ENCODE measurements around the gene EPO. TPM values are rescaled to one million over a fixed set of nuclear protein-coding genes. Genes with fewer than 3 reads are reported as not detected.
"Not testable (repeated sequence)": the region's sequence is repeated elsewhere in the genome, so short reads cannot be mapped to it uniquely, and the experiment has no call there.

The EPO gene
- total RNA-seq, 4 donors from 2014 or later = not detected

DNA sequence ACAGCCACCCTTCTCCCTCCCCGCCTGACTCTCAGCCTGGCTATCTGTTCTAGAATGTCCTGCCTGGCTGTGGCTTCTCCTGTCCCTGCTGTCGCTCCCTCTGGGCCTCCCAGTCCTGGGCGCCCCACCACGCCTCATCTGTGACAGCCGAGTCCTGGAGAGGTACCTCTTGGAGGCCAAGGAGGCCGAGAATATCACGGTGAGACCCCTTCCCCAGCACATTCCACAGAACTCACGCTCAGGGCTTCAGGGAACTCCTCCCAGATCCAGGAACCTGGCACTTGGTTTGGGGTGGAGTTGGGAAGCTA lies 1.2 kb downstream of the EPO start:
- intact Hi-C loops (cut with DNase I) = no loop called here
- H3K27me3 ChIP-seq = peaks cover 7 to 61% (median 12%) of the 10 kb centered on the region in 4 donors
- TF ChIP-seq POLR2A (IDR thresholded peaks at IDR 0.05) = no peak
- TF ChIP-seq, protein P1, sequence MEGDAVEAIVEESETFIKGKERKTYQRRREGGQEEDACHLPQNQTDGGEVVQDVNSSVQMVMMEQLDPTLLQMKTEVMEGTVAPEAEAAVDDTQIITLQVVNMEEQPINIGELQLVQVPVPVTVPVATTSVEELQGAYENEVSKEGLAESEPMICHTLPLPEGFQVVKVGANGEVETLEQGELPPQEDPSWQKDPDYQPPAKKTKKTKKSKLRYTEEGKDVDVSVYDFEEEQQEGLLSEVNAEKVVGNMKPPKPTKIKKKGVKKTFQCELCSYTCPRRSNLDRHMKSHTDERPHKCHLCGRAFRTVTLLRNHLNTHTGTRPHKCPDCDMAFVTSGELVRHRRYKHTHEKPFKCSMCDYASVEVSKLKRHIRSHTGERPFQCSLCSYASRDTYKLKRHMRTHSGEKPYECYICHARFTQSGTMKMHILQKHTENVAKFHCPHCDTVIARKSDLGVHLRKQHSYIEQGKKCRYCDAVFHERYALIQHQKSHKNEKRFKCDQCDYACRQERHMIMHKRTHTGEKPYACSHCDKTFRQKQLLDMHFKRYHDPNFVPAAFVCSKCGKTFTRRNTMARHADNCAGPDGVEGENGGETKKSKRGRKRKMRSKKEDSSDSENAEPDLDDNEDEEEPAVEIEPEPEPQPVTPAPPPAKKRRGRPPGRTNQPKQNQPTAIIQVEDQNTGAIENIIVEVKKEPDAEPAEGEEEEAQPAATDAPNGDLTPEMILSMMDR (IDR thresholded peaks at IDR 0.05) = no peak
- H3K9me3 ChIP-seq = no peaks in the 10 kb centered on the region
- no peaks in the 10 kb centered on the region for H3K36me3 ChIP-seq
- no peak overlapping the region for H3K27ac ChIP-seq
- DNase-seq = no peak
- 60 to 88% methylated on average over 1 to 6 of the region's 8 CpGs for WGBS, 2 donors
- peaks cover 11 to 42% (median 19%) of the 10 kb centered on the region in 3 donors for H3K4me1 ChIP-seq
- H3K4me3 ChIP-seq = no peak overlapping the region

DNA sequence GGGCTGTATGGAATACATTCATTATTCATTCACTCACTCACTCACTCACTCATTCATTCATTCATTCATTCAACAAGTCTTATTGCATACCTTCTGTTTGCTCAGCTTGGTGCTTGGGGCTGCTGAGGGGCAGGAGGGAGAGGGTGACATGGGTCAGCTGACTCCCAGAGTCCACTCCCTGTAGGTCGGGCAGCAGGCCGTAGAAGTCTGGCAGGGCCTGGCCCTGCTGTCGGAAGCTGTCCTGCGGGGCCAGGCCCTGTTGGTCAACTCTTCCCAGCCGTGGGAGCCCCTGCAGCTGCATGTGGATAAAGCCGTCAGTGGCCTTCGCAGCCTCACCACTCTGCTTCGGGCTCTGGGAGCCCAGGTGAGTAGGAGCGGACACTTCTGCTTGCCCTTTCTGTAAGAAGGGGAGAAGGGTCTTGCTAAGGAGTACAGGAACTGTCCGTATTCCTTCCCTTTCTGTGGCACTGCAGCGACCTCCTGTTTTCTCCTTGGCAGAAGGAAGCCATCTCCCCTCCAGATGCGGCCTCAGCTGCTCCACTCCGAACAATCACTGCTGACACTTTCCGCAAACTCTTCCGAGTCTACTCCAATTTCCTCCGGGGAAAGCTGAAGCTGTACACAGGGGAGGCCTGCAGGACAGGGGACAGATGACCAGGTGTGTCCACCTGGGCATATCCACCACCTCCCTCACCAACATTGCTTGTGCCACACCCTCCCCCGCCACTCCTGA lies 2.4 kb downstream of the EPO start:
- DNase-seq = no peak
- intact Hi-C loops (cut with DNase I) = no loop called here
- no peak for TF ChIP-seq POLR2A (IDR thresholded peaks at IDR 0.05)
- TF ChIP-seq, protein P1 (IDR thresholded peaks at IDR 0.05) = no peak
- no peaks in the 10 kb centered on the region for H3K36me3 ChIP-seq
- no peak overlapping the region for H3K27ac ChIP-seq
- H3K9me3 ChIP-seq = no peaks in the 10 kb centered on the region
- H3K27me3 ChIP-seq = peaks cover 7 to 61% (median 12%) of the 10 kb centered on the region in 4 donors
- WGBS, 2 donors = 73 to 88% methylated on average over 6 of the region's 17 CpGs
- peaks cover 11 to 42% (median 20%) of the 10 kb centered on the region in 3 donors for H3K4me1 ChIP-seq
- H3K4me3 ChIP-seq = no peak overlapping the region

DNA sequence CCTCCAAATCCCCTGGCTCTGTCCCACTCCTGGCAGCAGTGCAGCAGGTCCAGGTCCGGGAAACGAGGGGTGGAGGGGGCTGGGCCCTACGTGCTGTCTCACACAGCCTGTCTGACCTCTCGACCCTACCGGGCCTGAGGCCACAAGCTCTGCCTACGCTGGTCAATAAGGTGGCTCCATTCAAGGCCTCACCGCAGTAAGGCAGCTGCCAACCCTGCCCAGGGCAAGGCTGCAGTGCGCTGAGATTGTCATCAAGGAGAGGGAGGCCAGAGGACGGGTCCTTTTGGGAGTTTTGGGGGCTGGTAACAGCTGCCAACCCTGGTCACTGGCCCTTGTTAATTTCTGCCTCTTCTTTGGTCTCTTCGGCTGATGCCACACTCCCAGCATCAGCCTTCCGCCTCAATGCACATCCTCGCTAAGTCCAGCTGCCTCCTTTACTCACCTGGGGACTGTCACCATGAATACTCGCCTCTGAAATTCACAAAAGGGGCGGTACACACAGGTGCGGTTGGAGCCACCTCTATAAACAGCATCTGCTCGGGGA lies 3.5 kb downstream of the EPO start:
- Histone ChIP-seq H3K27me3 (peaks cover 7 to 60% (median 12%) of the 10 kb centered on the region in 4 donors), H3K27ac (no peak overlapping the region), H3K36me3 (no peaks in the 10 kb centered on the region), H3K4me3 (no peak overlapping the region), H3K9me3 (no peaks in the 10 kb centered on the region), H3K4me1 (peaks cover 11 to 40% (median 20%) of the 10 kb centered on the region in 3 donors)
- DNase-seq = no peak
- WGBS, 2 donors = 72 to 73% methylated on average over 12 to 16 of the region's 16 CpGs
- no peak for TF ChIP-seq POLR2A (IDR thresholded peaks at IDR 0.05)
- TF ChIP-seq, protein P1 (IDR thresholded peaks at IDR 0.05) = no peak
- intact Hi-C loops (cut with DNase I) = no loop called here

DNA sequence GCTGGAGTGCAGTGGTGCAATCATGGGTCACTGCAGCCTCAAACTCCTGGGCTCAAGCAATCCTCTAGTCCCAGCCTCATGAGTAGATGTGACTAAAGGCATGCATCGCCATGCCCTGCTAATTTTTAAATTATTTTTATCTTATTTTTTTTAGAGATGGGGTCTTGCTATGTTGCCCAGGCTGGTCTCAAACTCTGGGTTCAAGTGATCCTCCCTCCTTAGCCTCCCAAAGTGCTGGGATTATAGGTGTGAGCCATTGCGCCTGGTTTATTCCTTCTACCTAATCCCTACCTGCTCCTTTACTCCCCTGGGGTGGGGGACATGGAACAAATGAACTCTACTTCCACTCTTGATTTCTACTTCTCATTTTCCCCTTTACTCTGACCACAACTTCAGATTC lies 4.1 kb downstream of the EPO start:
- intact Hi-C loops (cut with DNase I); H3K36me3 ChIP-seq; H3K9me3 ChIP-seq; DNase-seq; H3K4me3 ChIP-seq; H3K27ac ChIP-seq: not testable (repeated sequence)
- 91 to 94% methylated on average over 2 of the region's 2 CpGs for WGBS, 2 donors
- H3K27me3 ChIP-seq = peaks cover 7 to 54% (median 12%) of the 10 kb centered on the region in 4 donors
- H3K4me1 ChIP-seq = peaks cover 11 to 35% (median 20%) of the 10 kb centered on the region in 3 donors

DNA sequence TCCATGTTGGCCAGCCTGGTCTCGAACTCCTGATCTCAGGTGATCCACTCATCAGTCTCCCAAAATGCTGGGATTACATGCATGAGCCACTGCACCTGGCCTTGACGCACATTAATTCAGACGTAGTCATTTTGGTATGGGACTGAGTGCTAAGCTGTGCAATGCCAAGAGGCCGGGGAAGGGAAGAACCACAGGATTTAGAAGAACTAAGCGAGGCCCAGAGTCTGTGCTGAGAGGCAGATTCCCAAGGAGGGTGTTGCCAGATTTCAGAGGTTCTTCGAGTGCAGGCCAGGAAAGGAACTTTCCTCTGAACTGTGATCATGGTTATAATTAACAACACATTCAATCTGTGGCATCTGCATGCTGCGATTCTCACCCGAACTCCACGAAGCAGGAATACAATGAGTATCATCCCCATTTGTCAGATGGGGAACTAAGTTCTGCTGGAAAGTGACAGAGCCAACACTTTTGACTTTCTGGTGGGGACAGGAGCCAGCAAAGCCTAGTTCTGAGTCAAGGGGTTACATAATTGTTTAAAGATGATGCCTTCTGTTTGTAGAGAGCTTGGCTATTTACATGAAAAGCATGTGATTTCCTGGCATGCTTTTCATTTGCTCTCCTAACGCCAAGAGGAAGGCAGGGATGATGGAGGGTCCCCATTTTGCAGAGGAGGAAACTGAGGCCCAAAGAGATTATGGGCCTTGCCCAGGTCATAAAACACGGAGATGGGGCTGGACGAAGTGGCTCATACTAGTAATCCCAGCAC lies 6.9 kb downstream of the EPO start:
- H3K27me3 ChIP-seq = peaks cover 0 to 26% (median 0%) of the 10 kb centered on the region in 4 donors
- TF ChIP-seq, protein P1 (IDR thresholded peaks at IDR 0.05) = no peak
- TF ChIP-seq POLR2A (IDR thresholded peaks at IDR 0.05) = no peak
- H3K9me3 ChIP-seq = no peaks in the 10 kb centered on the region
- no peaks in the 10 kb centered on the region for H3K36me3 ChIP-seq
- no peak overlapping the region for H3K4me3 ChIP-seq
- DNase-seq = no peak
- intact Hi-C loops (cut with DNase I) = no loop called here
- WGBS, 2 donors = 41 to 43% methylated on average over 11 of the region's 12 CpGs
- H3K27ac ChIP-seq = peak overlapping the region in 3 of 4 donors; percentile 9 to 42 (median 13)
- H3K4me1 ChIP-seq = peaks cover 0 to 15% (median 11%) of the 10 kb centered on the region in 3 donors

All from esophagus squamous epithelium (tissue), 5 donors.